GM21717 (cell line): ENCODE results near the gene ANAPC16.
"Not testable (repeated sequence)": the region's sequence is repeated elsewhere in the genome, so short reads cannot be mapped to it uniquely, and the experiment has no call there.

Experiments used
- ATAC-seq: cut with Tn5 transposase; IDR thresholded peaks from one replicate; pipeline ENCODE4 v1.9.1; 2021; ENCODE audit warnings: mild to moderate bottlenecking, moderate library complexity; ENCODE audit not compliant: unreplicated experiment

The ANAPC16 gene

GRCh38 chr10:72211381-72211780, 4.4 kb upstream of the ANAPC16 start:
- not testable (repeated sequence) for ATAC-seq

- ATAC-seq: not testable (repeated sequence)
Observed at GRCh38 chr10:72211832-72212231, 4.0 kb upstream of the ANAPC16 start.

- no peak for ATAC-seq
Observed at GRCh38 chr10:72218325-72218724, 2.5 kb downstream of the ANAPC16 start.

GRCh38 chr10:72218726-72219125, 2.9 kb downstream of the ANAPC16 start:
- no peak for ATAC-seq

- no peak for ATAC-seq
Observed at GRCh38 chr10:72219235-72219814, 3.5 kb downstream of the ANAPC16 start.

GRCh38 chr10:72220637-72221036, 4.8 kb downstream of the ANAPC16 start:
- no peak for ATAC-seq

GRCh38 chr10:72221278-72221677, 5.5 kb downstream of the ANAPC16 start:
- no peak for ATAC-seq

GRCh38 chr10:72223743-72224101, 7.9 kb downstream of the ANAPC16 start:
- ATAC-seq: no peak

GRCh38 chr10:72224191-72224590, 8.4 kb downstream of the ANAPC16 start:
- ATAC-seq: not testable (repeated sequence)

- no peak for ATAC-seq
Observed at GRCh38 chr10:72226418-72227027, 10.7 kb downstream of the ANAPC16 start.

GRCh38 chr10:72227826-72228225, 12.0 kb downstream of the ANAPC16 start:
- no peak for ATAC-seq

GRCh38 chr10:72228318-72228751, 12.5 kb downstream of the ANAPC16 start:
- ATAC-seq: no peak

GRCh38 chr10:72229261-72230251, 13.7 kb downstream of the ANAPC16 start:
- no peak for ATAC-seq

- no peak for ATAC-seq
Observed at GRCh38 chr10:72233621-72234020, 17.8 kb downstream of the ANAPC16 start.

- ATAC-seq: no peak
Observed at GRCh38 chr10:72234560-72235095, 18.8 kb downstream of the ANAPC16 start.

GRCh38 chr10:72235544-72236279, 19.9 kb downstream of the ANAPC16 start:
- ATAC-seq: no peak

GRCh38 chr10:72238392-72239175, 22.8 kb downstream of the ANAPC16 start:
- no peak for ATAC-seq

- ATAC-seq: no peak
Observed at GRCh38 chr10:72239409-72239808, 23.6 kb downstream of the ANAPC16 start.

GRCh38 chr10:72240371-72240770, 24.6 kb downstream of the ANAPC16 start:
- no peak for ATAC-seq

- no peak for ATAC-seq
Observed at GRCh38 chr10:72241691-72242252, 26.0 kb downstream of the ANAPC16 start.
